ENCODE data around the gene LTBP1. TPM values are rescaled to one million over a fixed set of nuclear protein-coding genes. Genes with fewer than 3 reads are reported as not detected.

LTBP1 gene
- total RNA-seq, 1 donor from 2014 or later: 0.07 TPM

- DNase-seq (no peak), ATAC-seq (ENCODE audit: low read depth) (no peak)
- no peaks in the 10 kb centered on the region for H3K36me3 Mint-ChIP-seq (ENCODE audit: low read depth)
- ChIA-PET POLR2A (no interaction called here), CTCF (no interaction called here)
- H3K4me1 Mint-ChIP-seq: no peaks in the 10 kb centered on the region
- peaks cover 5% of the 10 kb centered on the region for H3K9me3 Mint-ChIP-seq
- no peak overlapping the region for H3K27ac Mint-ChIP-seq
- no peak for TF ChIP-seq CTCF (IDR thresholded peaks at IDR 0.05)
- intact Hi-C loops (cut with micrococcal nuclease): no loop called here
- peaks cover 19% of the 10 kb centered on the region for H3K27me3 Mint-ChIP-seq
- no peak overlapping the region for H3K4me3 Mint-ChIP-seq
Measured at GRCh38 chr2:33022989-33023727, 76.4 kb downstream of the LTBP1 start.

GRCh38 chr2:33023728-33024500 is 77.2 kb downstream of the LTBP1 start:
- Mint-ChIP-seq H3K4me3 (no peak overlapping the region), H3K9me3 (peaks cover 5% of the 10 kb centered on the region), H3K36me3 (ENCODE audit: low read depth) (no peaks in the 10 kb centered on the region), H3K27me3 (peaks cover 19% of the 10 kb centered on the region), H3K4me1 (no peaks in the 10 kb centered on the region), H3K27ac (no peak overlapping the region)
- POLR2A ChIA-PET: no interaction called here
- DNase-seq: no peak
- intact Hi-C loops (cut with micrococcal nuclease): no loop called here
- ATAC-seq (ENCODE audit: low read depth): no peak
- CTCF ChIA-PET: no interaction called here
- no peak for TF ChIP-seq CTCF (IDR thresholded peaks at IDR 0.05)

GRCh38 chr2:33024758-33025157 is 78.0 kb downstream of the LTBP1 start:
- no peak for TF ChIP-seq CTCF (IDR thresholded peaks at IDR 0.05)
- intact Hi-C loops (cut with micrococcal nuclease): no loop called here
- Mint-ChIP-seq H3K9me3 (peaks cover 5% of the 10 kb centered on the region), H3K4me1 (no peaks in the 10 kb centered on the region), H3K4me3 (no peak overlapping the region), H3K27ac (no peak overlapping the region), H3K36me3 (ENCODE audit: low read depth) (no peaks in the 10 kb centered on the region), H3K27me3 (peaks cover 19% of the 10 kb centered on the region)
- ChIA-PET CTCF (no interaction called here), POLR2A (no interaction called here)
- ATAC-seq (ENCODE audit: low read depth) (no peak), DNase-seq (no peak)

- H3K4me1 Mint-ChIP-seq: no peaks in the 10 kb centered on the region
- no peak overlapping the region for H3K27ac Mint-ChIP-seq
- no peak for TF ChIP-seq CTCF (IDR thresholded peaks at IDR 0.05)
- intact Hi-C loops (cut with micrococcal nuclease): no loop called here
- H3K9me3 Mint-ChIP-seq: peaks cover 4% of the 10 kb centered on the region
- ATAC-seq (ENCODE audit: low read depth) (no peak), DNase-seq (no peak)
- CTCF ChIA-PET: no interaction called here
- H3K36me3 Mint-ChIP-seq (ENCODE audit: low read depth): no peaks in the 10 kb centered on the region
- H3K27me3 Mint-ChIP-seq: peaks cover 4% of the 10 kb centered on the region
- POLR2A ChIA-PET: no interaction called here
- H3K4me3 Mint-ChIP-seq: no peak overlapping the region
Measured at GRCh38 chr2:33029459-33029858, 82.7 kb downstream of the LTBP1 start.

- intact Hi-C loops (cut with micrococcal nuclease): loop anchor here (5.0 kb wide), 1 partner anchor 552 kb away; no protein-coding TSS in a partner anchor
- Mint-ChIP-seq H3K36me3 (ENCODE audit: low read depth) (no peaks in the 10 kb centered on the region), H3K27ac (no peak overlapping the region), H3K27me3 (no peaks in the 10 kb centered on the region), H3K9me3 (peaks cover 2% of the 10 kb centered on the region), H3K4me3 (no peak overlapping the region), H3K4me1 (no peaks in the 10 kb centered on the region)
- ATAC-seq (ENCODE audit: low read depth) (no peak), DNase-seq (no peak)
- ChIA-PET CTCF (no interaction called here), POLR2A (no interaction called here)
- TF ChIP-seq CTCF (IDR thresholded peaks at IDR 0.05): no peak
Measured at GRCh38 chr2:33029926-33030325, 83.2 kb downstream of the LTBP1 start.

Data from activated B cell treated with CpG ODN at 0.5 μM for 24 hours (primary cell).